ENCODE results near the gene HIVEP2. TPM values are rescaled to one million over a fixed set of nuclear protein-coding genes. Genes with fewer than 3 reads are reported as not detected.

HIVEP2 gene
- polyA plus RNA-seq, 2 of the 4 experiments (the other 2 are of a cell fraction), result 2.2 to 2.6 TPM

DNA sequence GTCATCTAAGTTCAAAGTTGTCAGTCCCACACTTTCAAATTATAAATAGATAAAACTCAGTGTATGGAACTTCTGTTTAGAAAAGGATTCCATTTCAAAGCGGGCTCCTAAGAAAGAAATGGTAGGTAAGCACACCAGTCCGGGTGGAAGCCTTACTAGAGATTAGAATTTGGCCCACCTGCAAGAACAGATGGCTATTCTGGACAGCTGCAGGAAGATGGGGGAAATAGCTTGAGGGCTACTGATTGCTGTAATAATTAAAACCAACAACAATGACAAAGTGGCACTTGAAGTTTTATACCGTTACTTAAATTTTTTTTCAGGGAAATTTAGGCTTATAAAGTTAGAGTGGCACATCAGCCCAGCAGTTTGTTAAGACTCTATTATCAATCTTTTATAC, 83.3 kb downstream of the HIVEP2 start:
- no peak overlapping the region for H3K4me2 ChIP-seq
- no peak for DNase-seq (ENCODE audit: low read depth in 1 of 2, low spot score in 1 of 2)
- FAIRE-seq, result no peak
- no peak for ATAC-seq
- H3K4me3 ChIP-seq, result no peak overlapping the region
- POLR2A ChIA-PET, result no interaction called here
- CTCF ChIA-PET, result no interaction called here
- no peak overlapping the region for H3K27ac ChIP-seq
- WGBS (ENCODE audit: missing lambda C conversion rate), result 85% methylated on average over 3 of the region's 3 CpGs
- H3K4me1 ChIP-seq, result no peaks in the 10 kb centered on the region
- TF ChIP-seq TP53 (CRISPR knock-in tag; IDR thresholded peaks at IDR 0.05), result no peak
- TF ChIP-seq CEBPB (IDR thresholded peaks at IDR 0.05), result no peak
- no peak for TF ChIP-seq SREBF2 (IDR thresholded peaks at IDR 0.05)
- no peak for TF ChIP-seq REST (IDR thresholded peaks at IDR 0.05)
- no peak for TF ChIP-seq NFE2L2 (conservative IDR thresholded peaks at IDR 0.05; ENCODE audit: low read length)
- TF ChIP-seq TFCP2L1 (CRISPR knock-in tag; IDR thresholded peaks at IDR 0.05), result no peak
- TF ChIP-seq KDM1A (IDR thresholded peaks at IDR 0.05; ENCODE audit: low read depth), result no peak
- TF ChIP-seq HOXB13 (CRISPR knock-in tag; IDR thresholded peaks at IDR 0.05; ENCODE audit: low read depth), result no peak
- H3K9me3 ChIP-seq, result no peaks in the 10 kb centered on the region

DNA sequence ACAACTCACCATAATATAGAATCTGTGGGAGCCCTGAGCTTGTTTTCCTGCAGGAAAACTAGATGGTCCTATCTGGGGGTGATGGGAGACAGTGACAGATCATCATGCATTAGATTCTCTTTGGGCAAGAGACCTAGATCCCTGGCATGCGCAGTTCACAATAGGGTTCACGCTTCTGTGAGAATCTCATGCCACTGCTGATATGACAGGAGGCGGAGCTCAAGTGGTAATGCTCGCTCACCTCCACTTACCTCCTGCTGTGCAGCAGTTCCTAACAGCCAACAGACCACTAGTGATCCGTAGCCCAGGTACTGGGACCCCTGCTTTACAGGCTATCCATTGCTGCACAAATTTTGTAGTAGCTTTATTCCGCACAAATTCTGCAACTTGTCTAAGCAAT, 84.5 kb downstream of the HIVEP2 start:
- WGBS (ENCODE audit: missing lambda C conversion rate), result 91% methylated on average over 6 of the region's 6 CpGs
- no peak for FAIRE-seq
- H3K9me3 ChIP-seq, result no peaks in the 10 kb centered on the region
- ChIA-PET CTCF (no interaction called here), POLR2A (no interaction called here)
- H3K4me3 ChIP-seq, result no peak overlapping the region
- no peak overlapping the region for H3K4me2 ChIP-seq
- H3K4me1 ChIP-seq, result no peaks in the 10 kb centered on the region
- no peak for ATAC-seq
- no peak for TF ChIP-seq ZSCAN20 (CRISPR knock-in tag; IDR thresholded peaks at IDR 0.05)
- no peak for TF ChIP-seq CBX8 (IDR thresholded peaks at IDR 0.05)
- no peak for TF ChIP-seq FOXS1 (CRISPR knock-in tag; IDR thresholded peaks at IDR 0.05)
- TF ChIP-seq ZC3H11A (IDR thresholded peaks at IDR 0.05), result no peak
- TF ChIP-seq PBX3 (IDR thresholded peaks at IDR 0.05), result no peak
- TF ChIP-seq HEYL (CRISPR knock-in tag; IDR thresholded peaks at IDR 0.05), result no peak
- TF ChIP-seq FOSB (CRISPR knock-in tag; IDR thresholded peaks at IDR 0.05), result no peak
- TF ChIP-seq E2F6 (IDR thresholded peaks at IDR 0.05; ENCODE audit: borderline replicate concordance, low read depth), result no peak
- no peak for TF ChIP-seq NR3C1 (IDR thresholded peaks at IDR 0.05)
- TF ChIP-seq TFCP2L1 (CRISPR knock-in tag; IDR thresholded peaks at IDR 0.05), result no peak
- TF ChIP-seq, protein P1, sequence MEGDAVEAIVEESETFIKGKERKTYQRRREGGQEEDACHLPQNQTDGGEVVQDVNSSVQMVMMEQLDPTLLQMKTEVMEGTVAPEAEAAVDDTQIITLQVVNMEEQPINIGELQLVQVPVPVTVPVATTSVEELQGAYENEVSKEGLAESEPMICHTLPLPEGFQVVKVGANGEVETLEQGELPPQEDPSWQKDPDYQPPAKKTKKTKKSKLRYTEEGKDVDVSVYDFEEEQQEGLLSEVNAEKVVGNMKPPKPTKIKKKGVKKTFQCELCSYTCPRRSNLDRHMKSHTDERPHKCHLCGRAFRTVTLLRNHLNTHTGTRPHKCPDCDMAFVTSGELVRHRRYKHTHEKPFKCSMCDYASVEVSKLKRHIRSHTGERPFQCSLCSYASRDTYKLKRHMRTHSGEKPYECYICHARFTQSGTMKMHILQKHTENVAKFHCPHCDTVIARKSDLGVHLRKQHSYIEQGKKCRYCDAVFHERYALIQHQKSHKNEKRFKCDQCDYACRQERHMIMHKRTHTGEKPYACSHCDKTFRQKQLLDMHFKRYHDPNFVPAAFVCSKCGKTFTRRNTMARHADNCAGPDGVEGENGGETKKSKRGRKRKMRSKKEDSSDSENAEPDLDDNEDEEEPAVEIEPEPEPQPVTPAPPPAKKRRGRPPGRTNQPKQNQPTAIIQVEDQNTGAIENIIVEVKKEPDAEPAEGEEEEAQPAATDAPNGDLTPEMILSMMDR (IDR thresholded peaks at IDR 0.05), result no peak
- TF ChIP-seq MYC (IDR thresholded peaks at IDR 0.05; ENCODE audit: borderline replicate concordance, low read length), result no peak
- no peak for TF ChIP-seq EHMT2 (IDR thresholded peaks at IDR 0.05; ENCODE audit: low read depth)
- no peak for TF ChIP-seq PHF8 (IDR thresholded peaks at IDR 0.05; ENCODE audit: borderline replicate concordance, low read depth)
- TF ChIP-seq ZNF302 (CRISPR knock-in tag; IDR thresholded peaks at IDR 0.05), result no peak
- no peak for TF ChIP-seq MAX (IDR thresholded peaks at IDR 0.05)
- no peak for TF ChIP-seq POLR2AphosphoS2 (conservative IDR thresholded peaks at IDR 0.05; ENCODE audit: low read length)
- DNase-seq (ENCODE audit: low read depth in 1 of 2, low spot score in 1 of 2), result no peak
- no peak overlapping the region for H3K27ac ChIP-seq
